Measurements from ENCODE around the gene AKR1C1.
"Not testable (repeated sequence)": the region's sequence is repeated elsewhere in the genome, so short reads cannot be mapped to it uniquely, and the experiment has no call there.

The AKR1C1 gene

GRCh38 chr10:4947635-4948596 is 15.3 kb upstream of the AKR1C1 start:
- no peak for DNase-seq

GRCh38 chr10:4951512-4952162 is 11.6 kb upstream of the AKR1C1 start:
- not testable (repeated sequence) for DNase-seq

- DNase-seq, result no peak
Observed at GRCh38 chr10:4953405-4953804, 9.8 kb upstream of the AKR1C1 start.

GRCh38 chr10:4956088-4956487 is 7.1 kb upstream of the AKR1C1 start:
- not testable (repeated sequence) for DNase-seq

GRCh38 chr10:4956955-4957645 is 6.1 kb upstream of the AKR1C1 start:
- DNase-seq, result not testable (repeated sequence)

GRCh38 chr10:4961558-4961957 is 1.7 kb upstream of the AKR1C1 start:
- DNase-seq, result not testable (repeated sequence)

- DNase-seq, result not testable (repeated sequence)
Observed at GRCh38 chr10:4962308-4962707, 907 bp upstream of the AKR1C1 start.

- DNase-seq, result not testable (repeated sequence)
Observed at GRCh38 chr10:4963815-4964154, 570 bp downstream of the AKR1C1 start.

- DNase-seq, result not testable (repeated sequence)
Observed at GRCh38 chr10:4965763-4966162, 2.5 kb downstream of the AKR1C1 start.

- not testable (repeated sequence) for DNase-seq
Observed at GRCh38 chr10:4967189-4967588, 4.0 kb downstream of the AKR1C1 start.

GRCh38 chr10:4969289-4969688 is 6.1 kb downstream of the AKR1C1 start:
- DNase-seq, result not testable (repeated sequence)

GRCh38 chr10:4970362-4970761 is 7.1 kb downstream of the AKR1C1 start:
- DNase-seq, result not testable (repeated sequence)

GRCh38 chr10:4972369-4973142 is 9.3 kb downstream of the AKR1C1 start:
- not testable (repeated sequence) for DNase-seq

GRCh38 chr10:4973294-4973693 is 10.1 kb downstream of the AKR1C1 start:
- DNase-seq, result not testable (repeated sequence)

- not testable (repeated sequence) for DNase-seq
Observed at GRCh38 chr10:4974400-4974799, 11.2 kb downstream of the AKR1C1 start.

GRCh38 chr10:4977025-4977424 is 13.8 kb downstream of the AKR1C1 start:
- no peak for DNase-seq

GRCh38 chr10:4978870-4979269 is 15.7 kb downstream of the AKR1C1 start:
- no peak for DNase-seq

- no peak for DNase-seq
Observed at GRCh38 chr10:4980793-4981192, 17.6 kb downstream of the AKR1C1 start.

- peak; percentile 13 for DNase-seq
Observed at GRCh38 chr10:4981722-4982471, 18.7 kb downstream of the AKR1C1 start.

- no peak for DNase-seq
Observed at GRCh38 chr10:4982764-4983226, 19.6 kb downstream of the AKR1C1 start.

GRCh38 chr10:4983615-4984216 is 20.5 kb downstream of the AKR1C1 start:
- no peak for DNase-seq
